Peyer's patch (tissue), 4 donors: ENCODE results near the gene STATH.
"Not testable (repeated sequence)": the region's sequence is repeated elsewhere in the genome, so short reads cannot be mapped to it uniquely, and the experiment has no call there.

Experiments used
- CTCF ChIP-seq, 6 experiments: fragments of 450-650 bp in 4 of 6; fragments of 200-600 bp in 2 of 6; sonication (generic) in 1 of 6; IDR thresholded peaks; one replicate each; pipeline ENCODE4 v1.5.1; 2017 to 2019; ENCODE audit warnings: antibody characterized with exemption in 6 of 6, mild to moderate bottlenecking in 3 of 6, moderate library complexity in 1 of 6
- POLR2A ChIP-seq, 2 donors: fragments of 450-650 bp; IDR thresholded peaks; one replicate each; pipeline ENCODE4 v1.5.1; 2017; ENCODE audit warnings: antibody characterized with exemption in 2 of 2, mild to moderate bottlenecking in 2 of 2, moderate library complexity in 2 of 2

GRCh38 chr4:70039928-70040327 is 44.2 kb downstream of the STATH start:
- TF ChIP-seq CTCF, POLR2A (IDR thresholded peaks at IDR 0.05): not testable (repeated sequence)
